Measurements from ENCODE around the gene PRKAG1.
A peak's percentile ranks its signal among the peaks of the same experiment; 100 is the strongest.

Gene PRKAG1

DNA sequence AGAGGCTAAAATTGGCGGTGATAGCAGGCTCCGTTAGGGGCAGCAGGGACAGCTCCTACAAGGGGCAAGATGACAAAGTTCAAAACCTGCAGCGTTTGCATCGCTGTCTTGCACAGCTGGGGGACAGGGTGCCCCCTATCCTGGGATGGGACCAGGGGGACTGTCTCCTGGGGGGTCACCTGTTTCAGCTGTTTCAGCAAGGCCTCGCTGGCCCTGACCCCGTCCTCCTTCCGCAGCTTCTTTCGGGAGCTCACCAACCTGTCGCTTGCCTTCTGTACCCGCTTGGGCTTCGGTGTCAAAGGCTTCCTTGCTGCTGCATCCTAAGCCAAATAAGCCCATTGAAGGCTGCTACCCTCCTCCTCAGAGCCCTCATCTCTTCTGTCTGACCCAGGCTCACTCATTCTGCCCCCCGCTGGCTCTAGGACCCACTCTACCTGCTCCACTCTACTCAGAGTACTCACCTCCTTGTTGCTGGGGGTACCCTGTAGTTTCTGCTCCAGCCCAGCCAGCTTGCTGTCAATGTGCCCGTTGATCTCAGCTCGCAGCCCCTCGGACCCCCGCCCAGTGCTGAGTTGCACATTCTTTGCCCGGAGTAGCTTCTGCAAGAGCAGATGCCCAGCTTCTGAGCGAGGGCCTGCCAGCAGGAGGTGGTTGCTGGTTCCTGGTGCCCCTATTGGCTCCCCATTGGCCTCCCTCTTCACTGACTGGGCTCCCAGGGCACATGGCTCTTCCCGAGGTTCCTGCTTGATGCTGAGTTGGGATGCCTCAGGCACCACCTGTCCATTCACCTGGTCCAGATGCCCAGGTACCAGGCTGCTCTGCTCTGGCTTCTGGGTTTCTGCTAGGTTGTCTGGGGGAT, 12.4 kb upstream of the PRKAG1 start:
- no peak for DNase-seq

- DNase-seq, result no peak
Observed at GRCh38 chr12:49030119-49030518, 11.5 kb upstream of the PRKAG1 start.

- DNase-seq, result no peak
Observed at GRCh38 chr12:49028666-49029275, 10.2 kb upstream of the PRKAG1 start.

DNA sequence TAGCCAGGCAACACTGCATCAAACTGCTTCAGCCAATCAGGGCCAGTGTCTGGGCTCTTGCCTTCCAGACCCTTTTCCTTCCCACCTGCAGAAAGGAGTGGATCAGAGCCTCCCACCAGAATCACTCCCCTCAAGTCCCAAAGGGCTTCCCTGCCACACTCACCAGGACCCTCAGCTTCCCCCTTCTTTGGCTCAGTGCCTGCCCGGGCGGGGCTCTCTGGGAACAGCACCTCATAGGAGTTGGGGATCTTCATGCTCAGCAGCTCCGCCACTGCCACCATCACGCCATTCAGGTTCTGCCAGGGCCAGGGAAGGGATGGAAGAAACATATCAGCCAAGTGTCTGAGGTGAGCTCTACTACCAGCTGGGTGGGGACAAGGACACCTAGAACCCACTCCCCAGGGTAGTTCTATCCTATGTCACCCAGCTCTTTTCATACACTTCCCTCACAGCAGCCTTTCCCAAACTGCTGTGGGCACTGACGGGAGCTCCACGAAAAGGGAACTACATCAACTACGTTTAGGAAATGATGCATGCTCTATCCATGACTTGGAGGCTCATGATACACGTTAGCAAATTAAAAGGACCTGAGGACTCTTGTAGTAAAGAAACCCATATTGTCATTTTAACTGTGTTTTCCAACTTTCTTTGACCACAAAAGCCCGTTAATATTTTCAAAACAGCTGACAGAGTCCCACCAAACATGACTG, 9.4 kb upstream of the PRKAG1 start:
- DNase-seq, result no peak

- DNase-seq, result no peak
Observed at GRCh38 chr12:49026678-49027480, 8.3 kb upstream of the PRKAG1 start.

- DNase-seq, result no peak
Observed at GRCh38 chr12:49026101-49026500, 7.5 kb upstream of the PRKAG1 start.

DNA sequence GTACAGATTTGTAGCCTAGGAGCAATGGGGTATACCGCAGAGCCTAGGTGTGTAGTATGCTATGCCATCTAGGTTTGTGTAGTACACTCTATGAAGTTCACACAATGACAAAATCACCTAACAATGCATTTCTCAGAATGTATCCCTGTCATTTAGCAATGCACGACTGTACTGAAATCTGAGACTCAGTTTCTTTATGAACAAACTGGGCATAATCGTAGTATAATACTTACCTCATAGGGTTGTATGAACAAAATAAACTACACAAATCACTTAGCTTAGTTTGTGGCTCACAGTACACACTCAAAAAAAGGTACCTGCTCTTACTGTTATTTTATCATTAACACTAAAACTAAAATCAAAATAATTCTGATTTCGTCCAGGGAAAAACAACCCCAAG, 6.9 kb upstream of the PRKAG1 start:
- no peak for DNase-seq

GRCh38 chr12:49024543-49024942, 6.0 kb upstream of the PRKAG1 start:
- DNase-seq, result no peak

DNA sequence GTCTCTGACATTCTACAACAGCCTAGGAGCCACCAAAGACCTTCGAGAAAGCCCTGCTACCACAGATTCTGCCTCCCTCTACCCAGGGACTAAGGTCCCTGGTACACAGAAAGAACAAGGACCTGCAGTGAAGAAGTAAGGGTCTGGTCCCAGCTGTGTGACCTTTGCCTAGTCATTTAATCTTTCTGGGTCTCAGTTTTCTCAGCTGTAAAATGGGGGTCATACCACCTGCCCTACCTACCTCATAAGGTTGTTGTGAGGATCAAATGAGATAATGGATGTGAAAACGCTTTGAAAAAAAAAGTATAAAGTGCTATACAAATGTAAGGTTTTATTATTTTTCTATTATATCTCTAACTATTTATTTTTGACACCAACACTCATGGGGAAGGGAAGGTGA, 5.2 kb upstream of the PRKAG1 start:
- no peak for DNase-seq

GRCh38 chr12:49022558-49023178, 4.1 kb upstream of the PRKAG1 start:
- no peak for DNase-seq

GRCh38 chr12:49021292-49021915, 2.8 kb upstream of the PRKAG1 start:
- no peak for DNase-seq

DNA sequence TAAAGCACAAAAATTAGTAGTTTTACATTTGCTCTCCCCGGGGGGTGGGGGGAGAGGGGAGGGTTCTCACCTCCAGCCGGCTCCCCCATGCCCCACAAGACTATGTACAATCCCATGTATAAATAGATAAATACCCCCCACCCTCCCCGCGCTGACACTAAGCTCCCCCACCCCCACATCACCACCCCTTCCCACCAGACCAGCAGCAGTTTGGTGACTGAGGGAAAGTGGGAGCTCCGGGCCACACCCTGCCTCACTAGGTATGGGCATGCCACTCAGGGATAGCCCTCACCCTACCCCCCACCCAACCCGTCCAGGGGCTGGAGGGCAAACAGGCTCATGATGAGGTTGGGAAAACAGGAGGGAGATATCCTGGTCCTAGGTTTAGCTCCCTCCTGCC, 1.9 kb upstream of the PRKAG1 start:
- DNase-seq, result peak; percentile 20

DNA sequence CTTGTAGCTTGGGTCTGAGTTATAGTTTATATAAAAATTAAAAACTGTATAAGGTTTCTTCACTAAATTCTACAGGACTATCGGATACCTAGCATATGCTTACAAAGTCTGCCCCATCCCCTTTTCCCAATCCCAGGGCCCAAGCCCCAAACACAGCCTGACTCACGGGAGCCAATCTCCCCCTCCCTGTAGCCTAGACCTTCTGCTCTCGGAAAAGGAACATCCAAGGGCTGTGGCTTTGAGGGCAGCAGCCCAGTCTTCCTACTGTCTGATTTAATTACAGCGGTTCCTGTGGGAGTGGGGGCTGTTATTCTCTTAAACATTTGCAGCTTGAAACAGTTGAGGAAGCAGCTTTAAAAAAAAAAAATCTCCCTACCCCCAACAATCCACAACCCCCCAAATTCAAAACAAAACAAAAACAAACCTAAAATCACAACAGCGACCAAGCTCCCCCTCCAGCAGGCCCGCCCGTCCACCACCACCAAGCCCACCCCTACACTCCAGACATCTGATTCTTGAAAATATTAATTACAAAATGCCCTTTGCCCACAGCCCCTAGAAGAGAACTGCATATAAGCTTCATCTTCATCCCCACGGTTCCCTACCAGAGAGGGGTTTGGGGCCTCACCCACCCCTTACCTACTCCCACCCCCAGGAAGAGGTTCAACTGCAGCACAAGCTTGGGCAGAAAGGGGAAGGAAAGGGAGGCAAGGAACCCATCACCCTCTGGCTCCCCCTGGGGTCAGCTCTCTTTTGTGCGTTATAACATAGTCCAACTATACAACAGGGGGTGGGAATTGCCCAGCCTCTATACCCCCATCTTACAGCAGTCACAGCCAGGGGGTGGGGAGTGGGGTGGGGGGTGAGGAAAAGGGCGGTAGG, 1.1 kb upstream of the PRKAG1 start:
- peak; percentile 43 for DNase-seq

DNA sequence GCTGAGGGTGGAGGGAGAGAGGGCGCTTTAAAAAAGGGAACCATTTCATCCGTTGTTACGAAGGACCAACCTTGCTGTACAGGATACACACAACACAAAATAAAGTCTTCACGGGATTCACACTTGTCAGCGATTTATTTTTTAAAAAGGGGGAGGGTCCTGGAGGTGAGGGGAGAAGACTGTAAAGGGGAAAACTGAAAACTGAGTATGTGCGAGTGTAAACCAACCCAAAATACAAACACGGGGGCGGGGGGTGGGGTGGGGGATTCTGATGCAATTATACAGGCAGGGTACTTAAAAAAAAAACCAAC, 499 bp upstream of the PRKAG1 start:
- no peak for DNase-seq

GRCh38 chr12:49017891-49018260, 700 bp downstream of the PRKAG1 start:
- DNase-seq, result peak; percentile 68

DNA sequence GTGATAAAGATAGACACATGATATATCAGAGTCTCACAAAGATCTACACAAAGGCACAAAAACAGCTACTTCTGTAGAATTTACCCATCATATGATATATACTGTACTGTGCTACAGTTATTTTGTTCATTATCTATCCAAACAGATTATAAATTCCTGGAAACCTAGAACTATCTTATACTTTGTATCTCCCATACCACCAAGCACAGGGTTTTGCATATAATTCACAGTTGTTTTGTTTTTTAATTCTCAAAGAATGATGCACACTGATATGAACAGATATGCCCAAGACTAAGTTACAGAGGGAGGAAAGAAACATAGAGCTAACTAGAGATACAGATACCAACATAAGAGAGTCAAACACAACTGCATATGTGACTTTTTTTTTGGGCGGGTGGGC, 3.4 kb downstream of the PRKAG1 start:
- no peak for DNase-seq

DNA sequence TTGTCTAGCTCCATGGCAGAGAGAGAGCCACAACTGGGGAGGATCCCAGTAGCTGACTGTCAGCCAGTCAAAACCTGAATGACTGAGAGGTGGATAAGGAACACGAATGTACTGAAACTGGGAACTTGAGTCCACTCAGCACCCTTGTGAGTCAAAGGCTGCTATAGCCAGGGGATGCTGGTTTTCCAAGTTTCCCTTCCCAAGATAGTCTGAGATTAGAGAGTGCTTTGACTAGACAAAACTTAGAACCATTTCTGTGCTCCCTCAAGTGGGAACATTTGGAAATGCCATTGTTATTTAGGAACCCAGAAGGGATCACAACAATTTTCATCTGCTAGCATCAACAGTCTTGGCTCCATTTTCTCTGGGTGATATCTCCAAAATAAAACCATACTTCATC, 4.0 kb downstream of the PRKAG1 start:
- DNase-seq, result no peak

- no peak for DNase-seq
Observed at GRCh38 chr12:49013428-49013827, 5.1 kb downstream of the PRKAG1 start.

DNA sequence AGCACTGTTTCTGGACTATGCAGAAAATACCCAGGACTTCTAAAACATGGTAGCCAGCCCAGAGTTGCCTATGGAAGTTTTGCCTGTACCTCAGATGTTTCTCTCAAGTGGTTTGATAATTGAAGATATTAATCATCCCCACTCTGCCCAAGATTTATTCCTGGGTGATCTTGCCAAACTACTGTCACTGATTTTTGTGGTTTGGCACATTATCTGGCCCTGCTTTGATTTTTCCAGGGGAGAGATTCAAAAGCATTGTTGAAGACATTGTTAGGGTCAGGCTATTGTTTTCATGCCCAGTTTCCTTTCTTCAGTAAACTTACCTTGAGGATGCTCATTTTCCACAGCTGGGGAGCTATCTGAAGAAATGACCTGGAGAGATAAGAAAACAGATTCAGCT, 5.8 kb downstream of the PRKAG1 start:
- DNase-seq, result no peak

DNA sequence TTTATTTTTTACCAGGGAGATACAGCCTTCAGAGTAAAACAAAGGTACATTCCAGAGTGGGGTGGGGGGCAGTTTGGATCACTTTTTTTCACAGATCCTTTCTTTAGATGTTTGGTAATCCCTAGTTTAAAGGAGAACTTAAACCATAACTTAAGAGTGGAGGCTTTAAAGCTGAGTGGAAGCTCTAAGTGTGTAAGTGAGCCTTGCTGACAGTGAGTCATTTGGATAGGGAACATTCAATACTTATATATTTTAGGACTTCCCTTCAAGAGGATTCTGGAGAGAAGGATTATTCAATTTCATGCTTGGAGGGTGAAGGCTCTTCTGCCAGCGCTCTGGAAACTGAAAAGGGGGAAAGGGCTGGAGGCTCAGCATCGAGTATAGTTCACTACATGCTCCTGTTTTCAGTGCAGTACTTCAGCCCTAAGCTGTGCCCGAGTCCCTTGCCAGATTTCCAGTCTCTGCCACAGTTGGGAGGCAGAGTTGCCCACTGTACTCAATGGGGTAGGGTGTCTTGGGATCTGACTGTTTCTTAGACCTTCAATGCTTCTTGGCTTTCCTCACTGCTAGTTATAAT, 8.4 kb downstream of the PRKAG1 start:
- no peak for DNase-seq

- DNase-seq, result no peak
Observed at GRCh38 chr12:49008943-49009342, 9.6 kb downstream of the PRKAG1 start.
